Neural cell (in vitro differentiated cells): ENCODE data around the gene S1PR2.

Source experiments
- EP300 ChIP-seq: fragments of 450-650 bp; conservative IDR thresholded peaks from 2 replicates; pipeline ENCODE4 v1.6.1; 2014; ENCODE audit warnings: antibody characterized with exemption, mild to moderate bottlenecking, moderate library complexity; ENCODE audit not compliant: poor library complexity, severe bottlenecking
- EZH2 ChIP-seq: fragments of 200-600, 300-800 bp; shearing (Covaris generic), sonication (generic); IDR thresholded peaks from 2 replicates; pipeline ENCODE4 v1.6.1; 2014; ENCODE audit warnings: antibody characterized with exemption, low read length, borderline replicate concordance, mild to moderate bottlenecking; ENCODE audit not compliant: insufficient read depth, poor library complexity, severe bottlenecking

DNA sequence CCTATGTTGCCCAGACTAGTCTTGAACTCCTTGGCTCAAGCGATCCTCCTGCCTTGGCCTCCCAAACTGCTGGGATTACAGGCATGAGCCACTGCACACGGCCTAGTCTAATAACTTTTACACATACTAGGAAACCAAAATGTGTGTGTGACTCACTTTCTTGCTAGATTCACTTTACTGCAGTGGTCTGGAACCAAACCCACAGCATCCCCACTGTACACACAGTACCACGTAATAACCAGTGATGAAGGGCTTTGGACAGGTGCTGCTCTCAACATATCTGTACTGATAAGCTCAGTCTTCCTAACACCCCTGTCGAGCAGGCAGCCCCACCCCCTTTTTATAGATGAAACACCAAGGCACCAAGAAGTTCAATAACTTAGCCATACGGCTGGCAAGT, 41.5 kb downstream of the S1PR2 start:
- TF ChIP-seq EP300 (no peak), EZH2 (no peak)
